H9 (cell line): Measurements from ENCODE around the gene ZNF135. TPM values are rescaled to one million over a fixed set of nuclear protein-coding genes. Genes with fewer than 3 reads are reported as not detected.

Experiments
- DNase-seq: peaks from one replicate; pipeline ENCODE4 v3.0.0-alpha.2; 2017
- H2AFZ ChIP-seq: one replicate; pipeline ENCODE4 v1.6.1; 2013; ENCODE audit warnings: mild to moderate bottlenecking, low read length, control low read depth, moderate library complexity
- H2AK5ac ChIP-seq: 2 replicates; pipeline ENCODE4 v1.6.1; 2013; ENCODE audit warnings: low read length, control low read depth, mixed read lengths; ENCODE audit not compliant: insufficient read length
- H2BK120ac ChIP-seq: one replicate; pipeline ENCODE4 v1.6.1; 2013; ENCODE audit warnings: low read depth, mild to moderate bottlenecking, low read length, control low read depth, inconsistent platforms; ENCODE audit not compliant: poor library complexity, severe bottlenecking
- H2BK12ac ChIP-seq: 2 replicates; pipeline ENCODE4 v1.6.1; 2013; ENCODE audit warnings: low read length, control low read depth, mixed read lengths, low read depth; ENCODE audit not compliant: insufficient read length
- H2BK15ac ChIP-seq: 2 replicates; pipeline ENCODE4 v1.6.1; 2013; ENCODE audit warnings: low read depth, low read length, control low read depth
- H2BK20ac ChIP-seq: one replicate; pipeline ENCODE4 v1.6.1; 2013; ENCODE audit warnings: low read depth, mild to moderate bottlenecking, low read length, control low read depth, inconsistent platforms; ENCODE audit not compliant: poor library complexity, severe bottlenecking
- H2BK5ac ChIP-seq: 2 replicates; pipeline ENCODE4 v1.6.1; 2013; ENCODE audit warnings: low read length, control low read depth, mixed read lengths; ENCODE audit not compliant: insufficient read length
- H3K14ac ChIP-seq: 2 replicates; pipeline ENCODE4 v1.6.1; 2013; ENCODE audit warnings: low read length, control low read depth; ENCODE audit not compliant: insufficient read depth
- H3K18ac ChIP-seq: 2 replicates; pipeline ENCODE4 v1.6.1; 2013; ENCODE audit warnings: low read depth, mild to moderate bottlenecking, mixed read lengths, low read length, control low read depth; ENCODE audit not compliant: insufficient read length
- H3K23ac ChIP-seq: 2 replicates; pipeline ENCODE4 v1.6.1; 2013; ENCODE audit warnings: low read length, control low read depth, mixed read lengths, low read depth; ENCODE audit not compliant: insufficient read length
- H3K23me2 ChIP-seq: 2 replicates; pipeline ENCODE4 v1.6.1; 2013; ENCODE audit warnings: low read depth, mild to moderate bottlenecking, mixed read lengths, low read length, control low read depth; ENCODE audit not compliant: insufficient read length, poor library complexity, severe bottlenecking
- H3K27ac ChIP-seq: 2 replicates; pipeline ENCODE4 v1.5.1; 2013; ENCODE audit warnings: low read length, control low read depth, mixed read lengths, low read depth; ENCODE audit not compliant: insufficient read length
- H3K27me3 ChIP-seq: 2 replicates; pipeline ENCODE4 v1.6.1; 2013; ENCODE audit warnings: low read length, control low read depth, inconsistent platforms; ENCODE audit not compliant: insufficient read depth
- H3K4ac ChIP-seq: 2 replicates; pipeline ENCODE4 v1.6.1; 2013; ENCODE audit warnings: low read depth, mild to moderate bottlenecking, control low read depth, inconsistent platforms, low read length, moderate library complexity
- H3K4me1 ChIP-seq: 2 replicates; pipeline ENCODE4 v1.6.1; 2013; ENCODE audit warnings: low read length, control low read depth, inconsistent platforms; ENCODE audit not compliant: insufficient read depth
- H3K4me2 ChIP-seq: 2 replicates; pipeline ENCODE4 v1.6.1; 2013; ENCODE audit warnings: low read length, control low read depth, mixed read lengths; ENCODE audit not compliant: insufficient read length, insufficient read depth
- H3K56ac ChIP-seq: 2 replicates; pipeline ENCODE4 v1.6.1; 2013; ENCODE audit warnings: low read depth, mild to moderate bottlenecking, mixed read lengths, low read length, control low read depth; ENCODE audit not compliant: insufficient read length
- H3K79me1 ChIP-seq: 2 replicates; pipeline ENCODE4 v1.6.1; 2013; ENCODE audit warnings: low read depth, mild to moderate bottlenecking, moderate library complexity, low read length, control low read depth, inconsistent platforms; ENCODE audit not compliant: insufficient read depth, poor library complexity, severe bottlenecking
- H3K79me2 ChIP-seq: 2 replicates; pipeline ENCODE4 v1.6.1; 2013; ENCODE audit warnings: low read length, control low read depth, inconsistent platforms; ENCODE audit not compliant: insufficient read depth
- H3K9ac ChIP-seq: 2 replicates; pipeline ENCODE4 v1.6.1; 2013; ENCODE audit warnings: low read length, control low read depth, mixed read lengths; ENCODE audit not compliant: insufficient read length; ENCODE audit errors: extremely low read depth
- H3K9me3 ChIP-seq: one replicate; pipeline ENCODE4 v1.6.1; 2013; ENCODE audit warnings: low read depth, low read length, inconsistent platforms; ENCODE audit not compliant: control insufficient read depth
- H3T11ph ChIP-seq: one replicate; pipeline ENCODE4 v1.6.1; 2013; ENCODE audit warnings: mild to moderate bottlenecking, low read length, control low read depth, inconsistent platforms
- H4K20me1 ChIP-seq: one replicate; pipeline ENCODE4 v1.6.1; 2013; ENCODE audit not compliant: control insufficient read depth, insufficient read length, insufficient read depth
- H4K5ac ChIP-seq: 2 replicates; pipeline ENCODE4 v1.6.1; 2013; ENCODE audit warnings: low read depth, mild to moderate bottlenecking, mixed read lengths, low read length, control low read depth; ENCODE audit not compliant: insufficient read length
- H4K8ac ChIP-seq: replicated peaks from 2 replicates; pipeline ENCODE4 v1.6.1; 2013; ENCODE audit warnings: low read length, control low read depth, mixed read lengths, low read depth; ENCODE audit not compliant: insufficient read length
- H4K91ac ChIP-seq: 2 replicates; pipeline ENCODE4 v1.6.1; 2013; ENCODE audit warnings: low read depth, mild to moderate bottlenecking, moderate library complexity, mixed read lengths, low read length, control low read depth; ENCODE audit not compliant: insufficient read length
- H3K27ac Mint-ChIP-seq, 3 experiments: 2 replicates in 2 of 3; 3 replicates in 1 of 3; pipeline ENCODE4 v1.8.0; 2020 to 2021; ENCODE audit warnings: mixed read lengths in 3 of 3, mild to moderate bottlenecking in 1 of 3, moderate library complexity in 1 of 3
- H3K27me3 Mint-ChIP-seq: 2 replicates; pipeline ENCODE4 v1.8.0; 2021; ENCODE audit warnings: low read depth, mild to moderate bottlenecking, moderate library complexity, mixed read lengths
- H3K36me3 Mint-ChIP-seq, 3 experiments: 2 replicates in 2 of 3; 3 replicates in 1 of 3; pipeline ENCODE4 v1.8.0; 2020 to 2021; ENCODE audit warnings: low read depth in 3 of 3, mixed read lengths in 3 of 3; ENCODE audit not compliant: insufficient read depth in 1 of 3
- H3K4me1 Mint-ChIP-seq, 2 experiments: 2 replicates each; pipeline ENCODE4 v1.8.0; 2020; ENCODE audit warnings: mixed read lengths in 2 of 2
- H3K4me3 Mint-ChIP-seq, 2 experiments: 2 replicates in 1 of 2; 3 replicates in 1 of 2; pipeline ENCODE4 v1.8.0; 2020 to 2021; ENCODE audit warnings: mild to moderate bottlenecking in 2 of 2, mixed read lengths in 2 of 2, moderate library complexity in 1 of 2
- H3K9me3 Mint-ChIP-seq, 2 experiments: 2 replicates in 1 of 2; 3 replicates in 1 of 2; pipeline ENCODE4 v1.8.0; 2020; ENCODE audit warnings: mild to moderate bottlenecking in 2 of 2, mixed read lengths in 2 of 2, moderate library complexity in 1 of 2
- WGBS: extraction: QIAGEN DNeasy Blood & Tissue Kit; methylation state at CpG from one replicate; pipeline ENCODE4 v1.1.7; 2013; ENCODE audit warnings: missing lambda C conversion rate, low lambda C conversion rate, mixed read lengths; ENCODE audit not compliant: insufficient read length; ENCODE audit errors: extremely low coverage; 5-methylcytosine and 5-hydroxymethylcytosine counted together
- total RNA-seq: library from RNA; stranded (reverse); gene quantifications from 2 replicates; pipeline ENCODE4 v1.2.1, GENCODE V29; 2021
- TF ChIP-seq, protein P1 (sequence below): fragments of 200-600 bp; sonication (generic); conservative IDR thresholded peaks from 3 replicates; pipeline ENCODE4 v1.8.0; 2021; ENCODE audit warnings: antibody characterized with exemption, mild to moderate bottlenecking

Gene ZNF135
- total RNA-seq, 1 experiment from 2014 or later: 4.7 TPM

DNA sequence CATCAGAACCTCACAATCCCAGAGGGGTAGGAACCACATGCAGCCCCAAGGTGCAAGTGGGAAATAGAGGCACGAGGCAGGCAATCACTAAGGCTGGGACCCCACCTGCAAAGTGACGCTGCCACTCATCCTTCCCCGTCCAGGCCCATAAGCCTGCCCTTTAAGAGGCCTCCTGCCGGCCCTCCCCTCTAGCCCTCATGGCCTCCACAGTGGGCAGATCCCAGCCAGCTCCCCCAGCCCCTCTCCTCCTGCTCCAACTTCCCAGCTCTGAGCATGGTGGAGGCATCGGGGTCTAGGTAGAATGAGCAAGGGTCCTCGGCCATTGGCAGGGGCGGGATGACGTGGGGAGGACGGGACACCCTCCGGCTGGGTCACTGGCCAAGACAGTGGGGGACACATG is 36.2 kb downstream of the ZNF135 start:
- no peak overlapping the region for H3K4me3 Mint-ChIP-seq
- Histone ChIP-seq H3K79me1 (peaks cover 9% of the 10 kb centered on the region), H3K27ac (no peak overlapping the region), H3K23me2 (peaks cover 10% of the 10 kb centered on the region), H4K91ac (no peak overlapping the region), H2BK12ac (no peak overlapping the region), H2AFZ (no peak overlapping the region), H3K9me3 (no peaks in the 10 kb centered on the region), H4K5ac (no peak overlapping the region), H3K14ac (no peak overlapping the region), H3K23ac (no peak overlapping the region), H4K8ac (no peak overlapping the region), H3K18ac (no peak overlapping the region), H2BK5ac (no peak overlapping the region), H3K9ac (no peak overlapping the region), H2BK20ac (no peak overlapping the region), H3K4me1 (peaks cover 6% of the 10 kb centered on the region; the same call in 1 of the 2 replicates), H3K79me2 (no peaks in the 10 kb centered on the region), H3K4ac (no peak overlapping the region), H4K20me1 (no peaks in the 10 kb centered on the region), H3K4me2 (no peak overlapping the region), H3K56ac (no peak overlapping the region), H2AK5ac (no peak overlapping the region), H3K27me3 (no peaks in the 10 kb centered on the region), H2BK120ac (no peak overlapping the region), H3T11ph (no peak overlapping the region), H2BK15ac (no peak overlapping the region)
- H3K9me3 Mint-ChIP-seq: peaks cover 12 to 33% of the 10 kb centered on the region in 2 experiments
- WGBS: no CpG with 5 or more reads among the region's 10 CpGs
- peaks cover 10 to 17% of the 10 kb centered on the region in 2 experiments for H3K4me1 Mint-ChIP-seq
- no peaks in the 10 kb centered on the region; the same call in 1 of the 2 replicates for H3K27me3 Mint-ChIP-seq
- no peak overlapping the region for H3K27ac Mint-ChIP-seq
- peaks cover 19 to 35% (median 31%) of the 10 kb centered on the region in 3 experiments for H3K36me3 Mint-ChIP-seq
- no peak for DNase-seq
- TF ChIP-seq, protein P1, sequence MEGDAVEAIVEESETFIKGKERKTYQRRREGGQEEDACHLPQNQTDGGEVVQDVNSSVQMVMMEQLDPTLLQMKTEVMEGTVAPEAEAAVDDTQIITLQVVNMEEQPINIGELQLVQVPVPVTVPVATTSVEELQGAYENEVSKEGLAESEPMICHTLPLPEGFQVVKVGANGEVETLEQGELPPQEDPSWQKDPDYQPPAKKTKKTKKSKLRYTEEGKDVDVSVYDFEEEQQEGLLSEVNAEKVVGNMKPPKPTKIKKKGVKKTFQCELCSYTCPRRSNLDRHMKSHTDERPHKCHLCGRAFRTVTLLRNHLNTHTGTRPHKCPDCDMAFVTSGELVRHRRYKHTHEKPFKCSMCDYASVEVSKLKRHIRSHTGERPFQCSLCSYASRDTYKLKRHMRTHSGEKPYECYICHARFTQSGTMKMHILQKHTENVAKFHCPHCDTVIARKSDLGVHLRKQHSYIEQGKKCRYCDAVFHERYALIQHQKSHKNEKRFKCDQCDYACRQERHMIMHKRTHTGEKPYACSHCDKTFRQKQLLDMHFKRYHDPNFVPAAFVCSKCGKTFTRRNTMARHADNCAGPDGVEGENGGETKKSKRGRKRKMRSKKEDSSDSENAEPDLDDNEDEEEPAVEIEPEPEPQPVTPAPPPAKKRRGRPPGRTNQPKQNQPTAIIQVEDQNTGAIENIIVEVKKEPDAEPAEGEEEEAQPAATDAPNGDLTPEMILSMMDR: no peak
